AG10803 (cell line): ENCODE measurements around the gene DLL4.

Source experiments
- DNase-seq: peaks from one replicate; pipeline ENCODE4 v3.0.0; 2010; ENCODE audit warnings: low read depth
- H3K4me3 ChIP-seq: 2 replicates; pipeline ENCODE4 v1.5.1; 2011; ENCODE audit warnings: mild to moderate bottlenecking, low read length, control low read depth
- TF ChIP-seq, protein P1 (sequence below): conservative IDR thresholded peaks from 2 replicates; pipeline ENCODE4 v1.5.1; 2011; ENCODE audit warnings: mild to moderate bottlenecking, low read length, control low read depth, inconsistent platforms

Gene DLL4

DNA sequence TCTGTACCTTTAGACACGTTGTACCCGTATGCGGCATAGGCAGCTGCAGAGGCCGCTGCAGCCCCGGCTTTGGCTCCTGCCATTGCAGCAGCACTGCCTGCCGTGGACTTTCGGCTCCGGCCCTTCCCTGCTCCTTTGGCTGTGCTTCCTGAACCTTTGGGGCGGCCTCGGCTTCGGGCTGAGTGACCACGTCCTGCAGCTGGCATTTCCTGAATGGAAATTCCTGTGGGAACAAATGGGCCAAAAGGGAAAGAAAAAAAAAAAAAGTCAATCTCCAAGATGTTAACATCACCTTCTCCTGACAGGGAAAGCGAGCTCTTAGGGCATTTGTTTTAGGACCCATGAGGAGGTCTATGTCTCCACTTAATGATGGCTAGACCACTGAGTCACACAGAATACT is 53.7 kb downstream of the DLL4 start:
- peak; percentile 82 for DNase-seq
- TF ChIP-seq, protein P1, sequence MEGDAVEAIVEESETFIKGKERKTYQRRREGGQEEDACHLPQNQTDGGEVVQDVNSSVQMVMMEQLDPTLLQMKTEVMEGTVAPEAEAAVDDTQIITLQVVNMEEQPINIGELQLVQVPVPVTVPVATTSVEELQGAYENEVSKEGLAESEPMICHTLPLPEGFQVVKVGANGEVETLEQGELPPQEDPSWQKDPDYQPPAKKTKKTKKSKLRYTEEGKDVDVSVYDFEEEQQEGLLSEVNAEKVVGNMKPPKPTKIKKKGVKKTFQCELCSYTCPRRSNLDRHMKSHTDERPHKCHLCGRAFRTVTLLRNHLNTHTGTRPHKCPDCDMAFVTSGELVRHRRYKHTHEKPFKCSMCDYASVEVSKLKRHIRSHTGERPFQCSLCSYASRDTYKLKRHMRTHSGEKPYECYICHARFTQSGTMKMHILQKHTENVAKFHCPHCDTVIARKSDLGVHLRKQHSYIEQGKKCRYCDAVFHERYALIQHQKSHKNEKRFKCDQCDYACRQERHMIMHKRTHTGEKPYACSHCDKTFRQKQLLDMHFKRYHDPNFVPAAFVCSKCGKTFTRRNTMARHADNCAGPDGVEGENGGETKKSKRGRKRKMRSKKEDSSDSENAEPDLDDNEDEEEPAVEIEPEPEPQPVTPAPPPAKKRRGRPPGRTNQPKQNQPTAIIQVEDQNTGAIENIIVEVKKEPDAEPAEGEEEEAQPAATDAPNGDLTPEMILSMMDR, result no peak
- no peak overlapping the region for H3K4me3 ChIP-seq

DNA sequence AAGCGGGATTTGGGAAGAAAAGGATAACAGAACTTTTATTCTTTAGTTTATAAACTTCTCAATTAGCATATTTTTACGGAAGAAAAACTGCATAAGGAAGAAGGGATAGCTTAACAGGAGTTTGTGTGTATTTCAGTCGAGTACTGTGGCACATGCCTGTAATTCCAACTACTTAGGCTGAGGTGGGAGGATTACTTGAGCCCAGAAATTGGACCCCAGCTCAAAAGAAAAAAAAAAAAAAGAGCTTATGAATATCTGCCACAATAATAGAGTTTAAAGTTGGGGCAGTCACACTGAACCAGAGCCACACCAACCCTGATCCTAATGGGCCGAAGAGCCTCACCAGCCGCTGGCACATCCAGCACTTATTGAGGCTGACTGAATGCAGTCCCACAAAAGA is 55.3 kb downstream of the DLL4 start:
- no peak overlapping the region for H3K4me3 ChIP-seq
- DNase-seq, result no peak
- TF ChIP-seq, protein P1, result no peak

DNA sequence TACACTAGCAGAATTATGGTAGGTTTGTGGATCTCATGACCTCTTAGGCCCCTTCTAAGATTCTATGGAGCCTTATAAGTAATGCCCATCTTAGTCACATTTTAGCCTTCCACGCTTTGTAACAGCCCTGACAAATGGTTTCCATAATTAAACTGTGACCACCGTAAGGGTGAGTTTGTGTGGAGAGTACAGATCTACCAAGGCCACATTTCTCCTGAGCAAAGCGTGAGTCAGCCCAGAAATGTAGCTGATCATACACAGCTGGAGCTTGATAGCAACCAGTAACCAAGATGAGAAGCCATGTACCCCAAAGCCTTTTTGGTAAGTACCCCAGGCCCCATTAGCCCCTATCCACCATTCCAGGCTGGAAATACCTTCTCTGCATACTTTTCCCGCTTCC is 55.8 kb downstream of the DLL4 start:
- no peak overlapping the region for H3K4me3 ChIP-seq
- TF ChIP-seq, protein P1, result no peak
- peak; percentile 86 for DNase-seq

DNA sequence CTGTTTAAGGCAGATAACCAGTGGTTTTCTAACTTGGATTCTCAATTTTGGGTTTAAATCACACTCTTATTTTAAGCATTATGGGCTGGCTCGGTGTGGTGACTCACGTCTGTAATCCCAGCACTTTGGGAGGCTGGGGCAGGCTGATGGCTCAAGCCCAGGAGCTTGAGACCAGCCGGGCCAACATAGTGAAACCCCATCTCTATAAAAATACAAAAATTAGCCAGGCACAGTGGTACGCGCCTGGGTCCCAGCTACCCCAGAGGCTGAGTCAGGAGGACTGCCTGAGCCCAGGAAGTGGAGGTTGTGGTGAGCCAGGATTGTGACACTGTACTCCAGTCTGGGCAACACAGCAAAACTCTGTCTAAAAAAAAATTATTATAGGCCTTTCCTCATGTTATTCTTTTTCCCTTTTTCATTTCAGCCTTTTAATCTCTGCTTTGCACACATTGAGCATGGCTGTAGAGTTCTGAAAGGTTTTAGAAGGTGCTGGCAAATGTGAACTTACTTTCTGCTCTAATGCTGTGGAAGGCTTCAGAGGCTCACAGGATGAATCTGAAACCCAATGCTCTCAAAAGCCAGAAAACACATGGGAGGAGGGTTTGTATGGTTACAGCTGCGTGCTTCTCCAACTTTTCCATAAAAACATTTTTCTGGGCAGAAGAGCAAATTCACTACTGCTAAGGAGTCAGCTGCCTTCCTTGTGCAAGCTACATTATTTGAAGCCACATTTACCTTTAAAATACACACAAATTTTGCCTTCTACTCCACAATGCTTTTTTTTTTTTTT is 56.6 kb downstream of the DLL4 start:
- H3K4me3 ChIP-seq, result no peak overlapping the region
- TF ChIP-seq, protein P1, result no peak
- peak; percentile 59 for DNase-seq

DNA sequence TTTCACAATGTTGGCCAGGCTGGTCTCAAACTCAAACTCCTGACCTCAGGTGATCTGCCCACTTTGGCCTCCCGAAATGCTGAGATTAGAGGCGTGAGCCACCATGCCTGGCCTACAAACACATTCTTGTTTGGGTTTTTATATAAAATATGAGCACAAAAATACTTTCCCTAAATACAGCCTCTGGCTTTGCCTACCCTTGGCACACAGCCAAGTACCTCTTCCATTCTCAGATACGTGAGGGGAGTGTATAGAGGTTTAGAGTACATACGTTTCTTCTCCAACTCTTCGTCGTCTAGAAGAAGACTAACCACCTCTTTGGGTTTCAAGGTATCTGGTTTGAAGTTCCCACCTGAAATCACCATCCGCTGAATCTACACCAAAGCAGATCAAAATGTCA is 57.7 kb downstream of the DLL4 start:
- no peak overlapping the region for H3K4me3 ChIP-seq
- TF ChIP-seq, protein P1, result no peak
- no peak for DNase-seq

DNA sequence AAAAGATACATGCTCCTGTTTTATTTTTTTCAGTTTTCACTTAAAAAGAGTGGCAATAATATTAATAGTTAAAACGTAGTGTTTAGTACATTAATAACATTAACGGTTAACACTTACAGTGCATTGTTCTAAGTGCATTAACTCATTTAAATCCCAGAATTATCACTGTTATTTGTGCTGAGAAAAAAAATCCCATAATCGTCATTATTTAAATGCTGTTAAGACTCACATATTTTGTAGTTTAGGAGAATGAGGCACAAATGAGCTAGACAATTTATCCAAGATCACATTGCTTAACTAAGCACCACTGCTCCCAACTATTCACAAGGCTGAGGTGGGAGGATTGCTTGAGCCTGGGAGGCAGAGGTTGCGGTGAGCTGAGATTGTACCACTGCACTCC is 59.0 kb downstream of the DLL4 start:
- TF ChIP-seq, protein P1, result no peak
- no peak for DNase-seq
- H3K4me3 ChIP-seq, result no peak overlapping the region
